Neural progenitor cell (in vitro differentiated cells): ENCODE data around the gene HSD3B1. TPM values are rescaled to one million over a fixed set of nuclear protein-coding genes. Genes with fewer than 3 reads are reported as not detected.

Experiments
- DNase-seq: peaks from one replicate; pipeline ENCODE4 v3.0.0-alpha.2; 2016; ENCODE audit warnings: low spot score
- H2AFZ ChIP-seq: fragments of 200-600 bp; sonication (generic); replicated peaks from 2 replicates; pipeline ENCODE4 v1.6.1; 2016; ENCODE audit warnings: antibody characterized with exemption
- H3F3A ChIP-seq: fragments of 200-600 bp; sonication (generic); 2 replicates; pipeline ENCODE4 v1.6.1; 2016; ENCODE audit warnings: antibody characterized with exemption, low read depth
- H3K27ac ChIP-seq: fragments of 200-600 bp; sonication (generic); 2 replicates; pipeline ENCODE4 v1.5.1; 2016; ENCODE audit warnings: mild to moderate bottlenecking
- H3K27me3 ChIP-seq: fragments of 200-600 bp; sonication (generic); 2 replicates; pipeline ENCODE4 v1.6.1; 2016; ENCODE audit warnings: mild to moderate bottlenecking, moderate library complexity
- H3K36me3 ChIP-seq: fragments of 200-600 bp; sonication (generic); 2 replicates; pipeline ENCODE4 v1.5.1; 2016
- H3K4me1 ChIP-seq: fragments of 200-600 bp; sonication (generic); 2 replicates; pipeline ENCODE4 v1.6.1; 2016; ENCODE audit warnings: mixed run types
- H3K4me2 ChIP-seq: fragments of 200-600 bp; sonication (generic); 2 replicates; pipeline ENCODE4 v1.6.1; 2016
- H3K4me3 ChIP-seq: fragments of 200-600 bp; sonication (generic); 2 replicates; pipeline ENCODE4 v1.5.1; 2016
- H3K79me2 ChIP-seq: fragments of 200-600 bp; sonication (generic); 2 replicates; pipeline ENCODE4 v1.6.1; 2016; ENCODE audit warnings: low read depth
- H3K9ac ChIP-seq: fragments of 200-600 bp; sonication (generic); 2 replicates; pipeline ENCODE4 v1.6.1; 2016
- H3K9me3 ChIP-seq: fragments of 200-600 bp; sonication (generic); 2 replicates; pipeline ENCODE4 v1.5.1; 2016; ENCODE audit warnings: low read depth
- H4K20me1 ChIP-seq: fragments of 200-600 bp; sonication (generic); 2 replicates; pipeline ENCODE4 v1.6.1; 2016; ENCODE audit warnings: low read depth
- H3K27ac Mint-ChIP-seq: 3 replicates; pipeline ENCODE4 v1.8.0; 2021; ENCODE audit warnings: mixed read lengths
- H3K27me3 Mint-ChIP-seq: 2 replicates; pipeline ENCODE4 v1.8.0; 2022; ENCODE audit warnings: low read depth, mild to moderate bottlenecking, inconsistent platforms, moderate library complexity, mixed read lengths; ENCODE audit not compliant: insufficient read depth
- H3K36me3 Mint-ChIP-seq: 3 replicates; pipeline ENCODE4 v1.8.0; 2021; ENCODE audit warnings: mixed read lengths
- H3K4me1 Mint-ChIP-seq: 3 replicates; pipeline ENCODE4 v1.8.0; 2021; ENCODE audit warnings: mixed read lengths
- H3K4me3 Mint-ChIP-seq: 3 replicates; pipeline ENCODE4 v1.8.0; 2021; ENCODE audit warnings: mild to moderate bottlenecking, moderate library complexity, mixed read lengths
- H3K9me3 Mint-ChIP-seq: 3 replicates; pipeline ENCODE4 v1.8.0; 2020; ENCODE audit warnings: mixed read lengths
- CTCF ChIP-seq: fragments of 200-600 bp; sonication (generic); IDR thresholded peaks from 2 replicates; pipeline ENCODE4 v1.5.1; 2017; ENCODE audit warnings: antibody characterized with exemption, mild to moderate bottlenecking
- EZH2 ChIP-seq: fragments of 200-600 bp; sonication (generic); IDR thresholded peaks from 2 replicates; pipeline ENCODE4 v1.6.1; 2017; ENCODE audit warnings: antibody characterized with exemption, mild to moderate bottlenecking, moderate library complexity
- EZH2phosphoT487 ChIP-seq: fragments of 200-600 bp; sonication (generic); IDR thresholded peaks from 2 replicates; pipeline ENCODE4 v1.6.1; 2017; ENCODE audit warnings: antibody characterized with exemption
- total RNA-seq: library from RNA; depleted of rRNA; stranded (reverse); fragments of >200 nt; gene quantifications from 2 replicates; pipeline ENCODE4 v1.2.3, GENCODE V29; 2015; ENCODE audit warnings: low replicate concordance

HSD3B1 gene
- total RNA-seq, 1 donor from 2014 or later, result not detected

DNA sequence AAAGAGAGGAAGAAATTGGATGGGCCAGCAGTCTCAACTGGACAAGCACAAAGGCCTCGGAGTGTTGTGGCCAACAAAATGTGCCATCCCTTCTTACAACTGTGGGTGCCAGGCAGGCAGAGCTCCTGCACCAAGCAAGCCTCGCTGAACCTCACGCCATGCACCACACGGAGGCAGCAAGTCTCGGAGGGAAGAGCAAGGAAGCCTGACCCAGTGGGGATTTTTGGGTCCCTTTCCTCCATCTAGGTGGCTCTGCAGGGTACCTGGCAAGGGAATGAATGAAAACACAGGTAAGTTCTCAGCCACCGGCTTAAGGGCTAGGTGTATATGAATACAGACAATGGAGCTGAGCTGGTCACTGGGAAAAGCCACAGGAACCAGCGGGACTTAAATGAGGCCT is 40.8 kb downstream of the HSD3B1 start:
- no peak for DNase-seq
- Histone ChIP-seq H2AFZ (no peak overlapping the region), H3K27ac (no peak overlapping the region), H3F3A (no peaks in the 10 kb centered on the region), H3K4me3 (no peak overlapping the region), H3K4me2 (no peak overlapping the region), H3K9ac (no peak overlapping the region), H4K20me1 (no peaks in the 10 kb centered on the region), H3K36me3 (no peaks in the 10 kb centered on the region), H3K79me2 (no peaks in the 10 kb centered on the region), H3K27me3 (no peaks in the 10 kb centered on the region), H3K9me3 (no peaks in the 10 kb centered on the region), H3K4me1 (no peaks in the 10 kb centered on the region)
- peaks cover 4% of the 10 kb centered on the region for H3K27me3 Mint-ChIP-seq
- H3K4me3 Mint-ChIP-seq, result no peak overlapping the region
- no peaks in the 10 kb centered on the region for H3K4me1 Mint-ChIP-seq
- no peaks in the 10 kb centered on the region for H3K9me3 Mint-ChIP-seq
- no peaks in the 10 kb centered on the region for H3K36me3 Mint-ChIP-seq
- H3K27ac Mint-ChIP-seq, result no peak overlapping the region
- TF ChIP-seq EZH2, result no peak
- TF ChIP-seq CTCF, result no peak

GRCh38 chr1:119549719-119550132 is 42.7 kb downstream of the HSD3B1 start:
- no peak overlapping the region for H3K9ac ChIP-seq
- Mint-ChIP-seq H3K9me3 (no peaks in the 10 kb centered on the region), H3K27me3 (peaks cover 4% of the 10 kb centered on the region), H3K27ac (no peak overlapping the region), H3K4me3 (no peak overlapping the region), H3K4me1 (peaks cover 7% of the 10 kb centered on the region), H3K36me3 (no peaks in the 10 kb centered on the region)
- H3K9me3 ChIP-seq, result no peaks in the 10 kb centered on the region
- H4K20me1 ChIP-seq, result no peaks in the 10 kb centered on the region
- H3K4me2 ChIP-seq, result no peak overlapping the region
- no peaks in the 10 kb centered on the region for H3K27me3 ChIP-seq
- no peak for TF ChIP-seq EZH2phosphoT487
- TF ChIP-seq CTCF, result peak; percentile 78
- no peak for TF ChIP-seq EZH2
- peak; percentile 89 for DNase-seq
- no peaks in the 10 kb centered on the region for H3K79me2 ChIP-seq
- peak overlapping the region; percentile 14 for H2AFZ ChIP-seq
- H3K36me3 ChIP-seq, result no peaks in the 10 kb centered on the region
- no peak overlapping the region for H3K27ac ChIP-seq
- H3K4me3 ChIP-seq, result no peak overlapping the region
- no peaks in the 10 kb centered on the region for H3K4me1 ChIP-seq
- no peaks in the 10 kb centered on the region for H3F3A ChIP-seq

DNA sequence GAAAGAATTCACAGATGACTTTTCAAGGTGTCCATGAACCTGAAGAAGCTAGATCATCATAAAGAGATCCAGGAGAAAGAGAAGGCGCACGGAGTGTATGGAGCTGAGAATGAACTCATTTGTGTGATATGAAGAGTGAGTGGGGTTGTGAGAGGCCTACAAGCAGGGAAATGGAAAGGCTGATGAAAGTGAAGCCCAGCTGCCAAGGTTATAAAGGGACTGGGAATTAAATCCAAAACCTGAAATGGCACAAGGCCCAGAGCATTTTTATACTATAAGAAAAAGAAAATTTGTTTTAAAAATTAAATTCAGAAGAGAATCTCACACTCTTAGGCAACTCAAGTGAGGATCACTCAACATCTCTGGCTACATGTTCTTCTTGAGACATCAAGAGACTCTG is 43.4 kb downstream of the HSD3B1 start:
- no peak overlapping the region for H3K4me2 ChIP-seq
- no peaks in the 10 kb centered on the region for H3F3A ChIP-seq
- no peaks in the 10 kb centered on the region for H4K20me1 ChIP-seq
- no peak overlapping the region for H3K27ac Mint-ChIP-seq
- DNase-seq, result no peak
- H3K9me3 ChIP-seq, result no peaks in the 10 kb centered on the region
- H3K4me1 Mint-ChIP-seq, result peaks cover 7% of the 10 kb centered on the region
- TF ChIP-seq EZH2phosphoT487 (no peak), CTCF (no peak), EZH2 (no peak)
- no peak overlapping the region for H2AFZ ChIP-seq
- no peak overlapping the region for H3K9ac ChIP-seq
- H3K36me3 Mint-ChIP-seq, result no peaks in the 10 kb centered on the region
- H3K27ac ChIP-seq, result no peak overlapping the region
- no peaks in the 10 kb centered on the region for H3K27me3 ChIP-seq
- no peaks in the 10 kb centered on the region for H3K79me2 ChIP-seq
- H3K9me3 Mint-ChIP-seq, result no peaks in the 10 kb centered on the region
- peaks cover 4% of the 10 kb centered on the region for H3K27me3 Mint-ChIP-seq
- H3K36me3 ChIP-seq, result no peaks in the 10 kb centered on the region
- no peaks in the 10 kb centered on the region for H3K4me1 ChIP-seq
- H3K4me3 Mint-ChIP-seq, result no peak overlapping the region
- H3K4me3 ChIP-seq, result no peak overlapping the region
